Activated CD4-positive, alpha-beta T cell treated with anti-CD3 and anti-CD28 coated beads, Interleukin-10, Interleukin-2, amounts not matched to agents 100 ng/mL and 50 ng/mL, durations not matched to agents 16 hours and 8 hours (primary cell): Measurements from ENCODE around the gene ZNF646.
A peak's percentile ranks its signal among the peaks of the same experiment; 100 is the strongest.

ENCODE experiments used
- DNase-seq: peaks from one replicate; pipeline ENCODE4 v3.0.0-alpha.2; 2020

Gene ZNF646

GRCh38 chr16:31063843-31064611, 10.2 kb upstream of the ZNF646 start:
- peak; percentile 64 for DNase-seq

- no peak for DNase-seq
Measured at GRCh38 chr16:31064882-31065461, 9.2 kb upstream of the ZNF646 start.

GRCh38 chr16:31067342-31067741, 6.9 kb upstream of the ZNF646 start:
- no peak for DNase-seq

DNA sequence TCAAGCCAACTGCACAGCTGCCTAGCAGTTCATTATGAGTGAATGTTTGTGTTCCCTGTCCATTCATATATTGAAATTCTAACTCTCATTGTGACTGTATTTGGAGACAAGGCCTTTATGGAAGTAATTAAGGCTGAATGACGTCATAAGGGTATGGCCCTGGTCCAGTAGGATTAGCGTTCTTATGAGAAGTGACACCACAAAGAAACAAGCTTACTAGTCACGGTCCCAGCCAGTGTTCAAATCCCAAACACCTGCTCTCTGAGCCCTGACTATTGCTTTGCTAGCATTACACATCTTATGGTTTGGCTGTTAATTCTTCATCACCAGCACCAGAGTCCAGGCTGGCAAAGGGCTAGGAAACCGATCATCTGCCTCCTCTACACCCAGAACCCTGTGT, 2.4 kb upstream of the ZNF646 start:
- peak; percentile 32 for DNase-seq

DNA sequence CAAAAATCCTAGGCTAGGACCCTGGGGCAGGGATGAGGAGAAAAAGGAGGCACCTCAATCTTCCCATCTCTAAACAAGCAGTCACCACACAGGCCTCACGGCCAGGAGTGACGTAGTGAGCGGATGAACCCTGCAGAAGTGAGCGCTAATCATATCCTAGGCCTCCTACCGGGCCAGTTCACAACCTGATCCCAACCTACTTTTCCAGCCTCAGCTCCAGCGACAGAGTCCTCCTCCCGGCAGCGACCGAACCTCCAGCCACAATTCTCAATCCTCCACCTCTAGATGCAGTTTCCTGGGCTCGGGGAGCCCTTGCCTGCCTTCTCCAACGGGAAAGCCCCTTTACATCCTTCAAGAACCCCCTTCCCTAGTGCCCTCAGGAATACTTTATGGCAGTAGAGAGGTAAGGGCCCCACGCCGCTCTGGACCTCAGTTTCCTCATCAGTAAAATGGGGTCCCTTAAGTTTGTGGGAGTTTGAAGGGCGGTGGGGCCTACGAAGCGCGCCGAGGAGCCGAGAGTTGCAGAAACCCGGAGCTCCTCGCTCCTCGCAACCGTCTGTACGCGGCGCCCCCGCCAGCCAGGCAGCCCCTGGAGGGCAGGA, 1.6 kb upstream of the ZNF646 start:
- DNase-seq = peak; percentile 58

- peak; percentile 91 for DNase-seq
Measured at GRCh38 chr16:31073142-31073969, 866 bp upstream of the ZNF646 start.

DNA sequence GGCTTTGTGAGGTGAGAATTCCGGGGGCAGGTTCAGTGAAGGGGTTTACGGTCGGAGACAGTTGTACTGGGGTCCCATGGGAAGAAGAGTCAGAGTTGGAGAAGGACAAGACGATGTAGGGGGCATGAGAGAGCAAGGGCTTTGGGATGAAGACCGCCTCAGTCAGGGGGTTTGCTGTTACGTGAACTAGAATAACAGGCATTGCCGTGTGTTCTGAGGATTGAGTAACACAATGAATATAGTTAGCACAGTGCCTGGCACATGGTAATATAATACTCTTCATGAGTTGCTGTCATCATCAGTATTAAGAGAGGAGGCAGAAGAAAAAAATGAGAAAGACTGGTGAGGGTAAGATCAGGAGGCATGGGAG, 577 bp downstream of the ZNF646 start:
- DNase-seq = no peak

DNA sequence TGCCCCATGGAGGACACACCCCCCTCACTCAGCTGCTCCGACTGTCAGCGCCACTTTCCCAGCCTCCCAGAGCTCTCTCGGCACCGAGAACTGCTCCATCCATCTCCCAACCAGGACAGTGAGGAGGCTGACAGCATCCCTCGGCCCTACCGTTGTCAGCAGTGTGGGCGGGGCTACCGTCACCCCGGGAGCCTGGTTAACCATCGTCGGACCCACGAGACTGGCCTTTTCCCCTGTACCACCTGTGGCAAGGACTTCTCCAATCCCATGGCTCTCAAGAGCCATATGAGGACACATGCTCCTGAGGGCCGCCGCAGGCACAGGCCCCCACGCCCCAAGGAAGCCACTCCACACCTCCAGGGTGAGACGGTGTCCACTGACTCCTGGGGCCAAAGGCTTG, 2.1 kb downstream of the ZNF646 start:
- DNase-seq = no peak

GRCh38 chr16:31077024-31077423, 2.8 kb downstream of the ZNF646 start:
- no peak for DNase-seq

DNA sequence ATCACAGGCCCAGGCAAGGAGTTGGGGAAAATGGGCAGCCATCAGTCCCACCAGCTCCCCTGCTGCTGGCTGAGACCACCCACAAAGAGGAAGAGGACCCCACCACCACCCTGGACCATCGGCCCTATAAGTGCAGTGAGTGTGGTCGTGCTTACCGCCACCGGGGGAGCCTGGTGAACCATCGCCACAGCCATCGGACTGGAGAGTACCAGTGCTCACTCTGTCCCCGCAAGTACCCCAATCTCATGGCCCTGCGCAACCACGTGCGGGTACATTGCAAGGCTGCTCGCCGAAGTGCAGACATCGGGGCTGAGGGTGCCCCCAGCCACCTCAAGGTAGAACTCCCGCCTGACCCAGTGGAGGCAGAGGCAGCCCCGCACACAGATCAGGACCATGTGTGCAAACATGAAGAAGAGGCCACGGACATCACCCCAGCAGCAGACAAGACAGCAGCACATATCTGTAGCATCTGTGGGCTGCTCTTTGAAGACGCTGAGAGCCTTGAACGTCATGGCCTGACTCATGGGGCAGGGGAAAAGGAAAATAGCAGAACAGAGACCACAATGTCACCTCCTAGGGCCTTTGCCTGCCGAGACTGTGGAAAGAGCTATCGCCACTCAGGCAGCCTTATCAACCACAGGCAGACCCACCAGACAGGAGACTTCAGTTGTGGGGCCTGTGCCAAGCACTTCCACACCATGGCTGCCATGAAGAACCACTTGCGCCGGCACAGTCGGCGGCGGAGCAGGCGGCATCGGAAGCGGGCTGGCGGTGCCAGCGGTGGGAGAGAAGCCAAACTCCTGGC, 3.6 kb downstream of the ZNF646 start:
- no peak for DNase-seq

DNA sequence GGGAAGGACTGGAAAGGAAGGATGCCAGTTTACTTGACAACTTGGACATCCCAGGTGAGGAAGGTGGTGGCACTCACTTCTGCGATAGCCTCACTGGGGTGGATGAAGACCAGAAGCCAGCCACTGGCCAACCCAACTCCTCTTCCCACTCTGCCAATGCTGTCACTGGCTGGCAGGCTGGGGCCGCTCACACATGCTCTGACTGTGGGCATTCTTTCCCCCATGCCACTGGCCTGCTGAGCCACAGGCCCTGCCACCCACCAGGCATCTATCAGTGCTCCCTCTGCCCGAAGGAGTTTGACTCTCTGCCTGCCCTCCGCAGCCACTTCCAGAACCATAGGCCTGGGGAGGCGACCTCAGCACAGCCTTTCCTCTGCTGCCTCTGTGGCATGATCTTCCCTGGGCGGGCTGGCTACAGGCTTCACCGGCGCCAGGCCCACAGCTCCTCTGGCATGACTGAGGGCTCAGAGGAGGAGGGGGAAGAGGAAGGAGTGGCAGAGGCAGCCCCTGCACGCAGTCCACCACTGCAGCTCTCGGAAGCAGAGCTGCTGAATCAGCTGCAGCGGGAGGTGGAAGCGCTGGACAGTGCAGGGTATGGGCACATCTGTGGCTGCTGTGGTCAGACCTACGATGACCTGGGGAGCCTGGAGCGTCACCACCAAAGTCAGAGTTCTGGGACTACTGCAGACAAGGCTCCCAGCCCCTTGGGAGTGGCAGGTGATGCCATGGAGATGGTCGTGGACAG, 4.5 kb downstream of the ZNF646 start:
- DNase-seq = no peak

DNA sequence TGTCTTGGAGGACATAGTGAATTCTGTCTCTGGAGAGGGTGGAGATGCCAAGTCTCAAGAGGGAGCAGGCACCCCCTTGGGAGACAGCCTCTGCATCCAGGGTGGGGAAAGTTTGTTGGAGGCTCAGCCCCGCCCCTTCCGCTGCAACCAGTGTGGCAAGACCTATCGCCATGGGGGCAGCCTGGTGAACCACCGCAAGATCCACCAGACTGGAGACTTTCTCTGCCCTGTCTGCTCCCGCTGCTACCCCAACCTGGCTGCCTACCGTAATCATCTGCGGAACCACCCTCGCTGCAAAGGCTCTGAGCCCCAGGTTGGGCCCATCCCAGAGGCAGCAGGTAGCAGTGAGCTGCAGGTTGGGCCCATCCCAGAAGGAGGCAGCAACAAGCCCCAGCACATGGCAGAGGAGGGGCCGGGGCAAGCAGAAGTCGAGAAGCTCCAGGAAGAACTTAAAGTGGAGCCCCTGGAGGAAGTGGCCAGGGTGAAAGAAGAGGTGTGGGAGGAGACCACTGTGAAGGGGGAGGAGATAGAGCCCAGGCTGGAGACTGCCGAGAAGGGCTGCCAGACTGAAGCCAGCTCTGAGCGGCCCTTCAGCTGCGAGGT, 5.2 kb downstream of the ZNF646 start:
- no peak for DNase-seq

DNA sequence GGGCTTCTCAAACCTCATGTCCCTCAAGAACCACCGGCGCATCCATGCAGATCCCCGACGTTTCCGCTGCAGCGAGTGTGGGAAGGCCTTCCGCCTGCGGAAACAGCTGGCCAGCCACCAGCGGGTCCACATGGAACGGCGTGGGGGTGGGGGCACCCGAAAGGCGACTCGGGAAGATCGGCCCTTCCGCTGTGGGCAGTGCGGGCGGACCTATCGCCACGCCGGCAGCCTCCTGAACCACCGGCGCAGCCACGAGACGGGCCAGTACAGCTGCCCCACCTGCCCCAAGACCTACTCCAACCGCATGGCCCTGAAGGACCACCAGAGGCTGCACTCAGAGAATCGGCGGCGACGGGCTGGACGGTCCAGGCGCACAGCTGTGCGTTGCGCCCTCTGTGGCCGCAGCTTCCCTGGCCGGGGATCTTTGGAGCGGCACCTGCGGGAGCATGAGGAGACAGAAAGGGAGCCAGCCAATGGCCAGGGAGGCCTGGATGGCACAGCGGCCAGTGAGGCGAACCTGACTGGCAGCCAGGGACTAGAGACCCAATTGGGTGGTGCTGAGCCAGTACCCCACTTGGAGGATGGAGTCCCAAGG, 5.9 kb downstream of the ZNF646 start:
- DNase-seq = no peak

- DNase-seq = no peak
Measured at GRCh38 chr16:31080756-31081419, 6.7 kb downstream of the ZNF646 start.

GRCh38 chr16:31081428-31082351, 7.5 kb downstream of the ZNF646 start:
- no peak for DNase-seq

- DNase-seq = no peak
Measured at GRCh38 chr16:31082368-31083045, 8.3 kb downstream of the ZNF646 start.

DNA sequence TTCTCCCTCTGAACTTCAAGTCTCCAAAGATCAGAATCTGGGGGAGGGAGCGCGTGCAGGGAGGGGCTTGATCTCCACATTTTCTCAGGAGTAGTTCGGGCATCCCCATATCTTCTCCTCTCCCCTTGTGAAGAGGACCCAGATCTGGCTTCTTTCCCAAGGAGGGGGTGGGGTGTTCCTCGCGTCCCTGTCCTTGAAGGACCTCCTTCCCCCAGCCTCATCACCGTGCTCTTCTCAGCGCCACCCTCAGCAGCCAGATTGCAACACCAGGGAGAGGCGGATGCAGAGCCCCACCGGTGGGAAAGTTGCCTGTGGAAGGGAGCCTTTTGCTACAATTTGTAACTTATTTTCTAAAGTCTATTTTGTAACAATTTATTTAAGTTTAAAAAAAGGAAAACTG, 8.9 kb downstream of the ZNF646 start:
- no peak for DNase-seq

DNA sequence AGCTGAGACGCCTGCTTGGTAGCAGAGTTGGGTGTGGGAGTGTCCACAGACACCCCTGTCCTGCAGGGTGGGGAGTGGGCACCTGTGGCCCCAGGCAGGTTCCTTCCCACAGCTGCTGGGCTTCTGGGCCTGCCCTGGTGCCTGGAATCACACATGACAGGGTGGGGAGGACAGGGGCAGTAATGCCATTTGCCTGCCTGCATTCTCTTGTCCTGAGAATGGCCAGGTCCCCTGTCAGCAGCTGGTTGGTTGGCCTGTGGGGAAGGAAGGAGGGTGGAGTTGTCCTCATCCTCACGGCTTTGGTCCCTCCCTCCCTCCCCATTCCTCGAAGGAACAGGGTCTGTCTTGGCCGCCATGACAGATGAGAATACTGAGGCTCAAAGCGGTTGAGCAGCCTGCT, 9.3 kb downstream of the ZNF646 start:
- DNase-seq = no peak

DNA sequence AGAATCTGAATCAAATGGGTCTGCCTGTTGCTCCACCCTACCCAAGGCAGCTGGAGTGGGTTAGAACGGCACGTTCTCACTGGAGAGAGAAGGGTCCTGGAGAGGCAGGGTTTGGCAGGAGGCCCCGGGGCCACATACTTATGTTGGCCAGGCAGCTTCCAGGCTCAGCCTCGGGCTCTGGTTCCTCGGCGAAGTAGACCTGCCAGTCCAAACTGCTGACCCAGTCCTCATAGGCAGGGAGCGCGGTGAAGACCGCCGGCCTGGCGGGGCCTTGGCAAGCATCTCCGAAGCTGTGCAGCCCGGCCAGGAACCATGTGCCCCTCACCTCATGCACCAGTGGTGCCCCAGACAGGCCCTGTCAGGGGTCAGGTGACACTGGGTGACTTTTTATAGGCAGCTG, 9.8 kb downstream of the ZNF646 start:
- DNase-seq = no peak
